Ovary (tissue), 3 donors: ENCODE measurements around the gene LRP1-AS.

Experiments
- CTCF ChIP-seq, 3 donors: fragments of 450-650 bp in 2 of 3; fragments of 200-600 bp in 1 of 3; IDR thresholded peaks; one replicate each; pipeline versions ENCODE4 v1.5.1 to v1.8.0; 2016 to 2022; ENCODE audit warnings: antibody characterized with exemption in 3 of 3, mild to moderate bottlenecking in 1 of 3
- POLR2A ChIP-seq: fragments of 450-650 bp; IDR thresholded peaks from one replicate; pipeline ENCODE4 v1.6.1; 2017; ENCODE audit warnings: antibody characterized with exemption, mild to moderate bottlenecking, moderate library complexity
- donor health status: DM: no; HTN: no; CAD: no.

DNA sequence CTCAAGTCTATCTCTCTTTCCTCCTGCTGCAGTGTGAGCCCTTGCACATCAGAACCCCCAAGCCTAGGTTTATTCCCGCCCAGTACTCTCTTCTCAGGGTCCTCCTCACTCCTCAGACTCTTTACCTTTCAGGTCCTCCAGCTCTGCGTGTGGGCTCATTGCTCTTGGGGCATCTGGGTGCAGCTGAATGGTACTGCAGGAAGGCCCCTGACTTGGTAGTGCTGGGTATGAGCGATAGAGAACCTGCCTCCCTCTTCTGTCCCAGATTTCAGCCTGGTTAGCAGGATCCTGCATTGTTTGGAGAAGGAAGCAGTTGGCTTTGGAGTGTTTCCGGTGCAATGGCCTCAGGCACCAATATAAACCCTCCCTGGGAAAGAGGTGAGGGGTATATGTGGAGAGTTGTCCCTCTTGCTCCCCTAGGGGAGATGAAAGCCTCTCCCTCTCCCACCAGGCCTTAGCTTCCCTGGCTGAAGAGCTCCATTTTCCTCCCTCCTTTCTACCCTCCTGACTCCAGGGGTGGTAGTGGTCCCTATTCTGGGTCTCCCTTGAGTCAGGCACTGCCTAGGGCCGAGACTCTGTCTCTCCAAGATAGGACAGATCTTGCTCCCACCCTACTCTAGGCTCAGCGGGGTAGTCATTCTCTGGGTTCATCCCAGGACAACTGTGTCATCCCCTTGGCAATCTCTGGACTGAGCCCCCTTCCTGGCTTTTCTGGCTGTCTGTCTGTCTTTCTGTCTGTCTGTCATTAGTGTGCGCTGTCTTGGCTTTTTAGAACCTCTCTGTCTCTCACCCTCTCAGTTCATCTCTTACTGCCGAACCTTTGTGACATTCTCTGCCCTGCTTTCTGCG lies 15.3 kb downstream of the LRP1-AS start:
- no peak for TF ChIP-seq CTCF (IDR thresholded peaks at IDR 0.05)
- TF ChIP-seq POLR2A: no peak
